Endometrial microvascular endothelial cells (primary cell): Measurements from ENCODE around the gene FLVCR2. TPM values are rescaled to one million over a fixed set of nuclear protein-coding genes. Genes with fewer than 3 reads are reported as not detected.

Source experiments
- in situ Hi-C: cut with HindIII; loops from 2 replicates; pipeline ENCODE4 v1.10.0; 2017; ENCODE audit warnings: low sequenced_read_pairs, low pct_unique_long_range_greater_than_20kb; ENCODE audit errors: inconsistent ontology term
- total RNA-seq: library from RNA; depleted of rRNA; stranded (reverse); fragments of >200 nt; gene quantifications from one replicate; pipeline ENCODE4 v1.2.3, GENCODE V29; 2015; ENCODE audit errors: inconsistent ontology term

Gene FLVCR2, protein sequence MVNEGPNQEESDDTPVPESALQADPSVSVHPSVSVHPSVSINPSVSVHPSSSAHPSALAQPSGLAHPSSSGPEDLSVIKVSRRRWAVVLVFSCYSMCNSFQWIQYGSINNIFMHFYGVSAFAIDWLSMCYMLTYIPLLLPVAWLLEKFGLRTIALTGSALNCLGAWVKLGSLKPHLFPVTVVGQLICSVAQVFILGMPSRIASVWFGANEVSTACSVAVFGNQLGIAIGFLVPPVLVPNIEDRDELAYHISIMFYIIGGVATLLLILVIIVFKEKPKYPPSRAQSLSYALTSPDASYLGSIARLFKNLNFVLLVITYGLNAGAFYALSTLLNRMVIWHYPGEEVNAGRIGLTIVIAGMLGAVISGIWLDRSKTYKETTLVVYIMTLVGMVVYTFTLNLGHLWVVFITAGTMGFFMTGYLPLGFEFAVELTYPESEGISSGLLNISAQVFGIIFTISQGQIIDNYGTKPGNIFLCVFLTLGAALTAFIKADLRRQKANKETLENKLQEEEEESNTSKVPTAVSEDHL
- total RNA-seq, result 3.1 TPM

- in situ Hi-C loops, result no loop called here
Observed at GRCh38 chr14:75578102-75578785, at the start of gene FLVCR2. TSS of gene FLVCR2 (plus strand) at chr14:75578620. CDS start at chr14:75578973, 353 bp downstream.

GRCh38 chr14:75531256-75531655 is 47.2 kb upstream of the FLVCR2 start:
- in situ Hi-C loops, result no loop called here

- in situ Hi-C loops, result no loop called here
Observed at GRCh38 chr14:75531660-75532317, 46.6 kb upstream of the FLVCR2 start.

DNA sequence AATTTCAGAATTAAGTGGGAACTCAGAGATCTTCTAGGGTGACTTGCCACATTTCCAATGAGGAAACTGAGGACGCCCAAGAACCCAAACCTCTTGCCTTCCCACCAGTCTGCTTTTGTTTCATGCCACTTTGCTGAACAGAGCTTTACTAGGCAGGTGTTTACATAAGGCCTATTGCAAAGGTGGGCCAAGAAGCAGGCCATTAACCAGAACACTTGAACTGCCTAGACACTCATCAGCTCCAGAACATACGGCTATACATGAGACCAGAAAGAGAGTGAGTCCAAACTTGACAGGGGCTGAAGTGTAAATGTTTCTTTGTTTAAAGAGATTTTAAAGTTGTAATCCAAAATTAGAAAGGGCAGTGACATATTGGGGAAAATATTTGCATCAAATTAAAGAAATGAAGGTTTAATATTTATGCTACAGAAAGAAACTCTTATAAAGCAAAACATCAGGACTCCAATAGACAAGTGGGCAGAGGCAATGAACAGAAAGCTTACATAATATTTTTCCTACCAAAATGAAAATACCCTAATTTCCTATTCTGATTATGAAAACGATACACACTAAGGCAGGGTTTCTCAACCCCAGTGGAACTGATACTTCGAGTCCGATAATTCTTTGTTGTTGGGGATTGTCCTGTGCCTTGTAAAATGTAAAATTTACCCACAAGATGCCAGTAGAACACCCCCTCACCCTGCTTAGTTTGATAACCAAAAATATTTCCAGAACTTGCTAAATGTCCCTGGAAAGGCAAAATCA is 44.4 kb upstream of the FLVCR2 start:
- in situ Hi-C loops, result no loop called here

DNA sequence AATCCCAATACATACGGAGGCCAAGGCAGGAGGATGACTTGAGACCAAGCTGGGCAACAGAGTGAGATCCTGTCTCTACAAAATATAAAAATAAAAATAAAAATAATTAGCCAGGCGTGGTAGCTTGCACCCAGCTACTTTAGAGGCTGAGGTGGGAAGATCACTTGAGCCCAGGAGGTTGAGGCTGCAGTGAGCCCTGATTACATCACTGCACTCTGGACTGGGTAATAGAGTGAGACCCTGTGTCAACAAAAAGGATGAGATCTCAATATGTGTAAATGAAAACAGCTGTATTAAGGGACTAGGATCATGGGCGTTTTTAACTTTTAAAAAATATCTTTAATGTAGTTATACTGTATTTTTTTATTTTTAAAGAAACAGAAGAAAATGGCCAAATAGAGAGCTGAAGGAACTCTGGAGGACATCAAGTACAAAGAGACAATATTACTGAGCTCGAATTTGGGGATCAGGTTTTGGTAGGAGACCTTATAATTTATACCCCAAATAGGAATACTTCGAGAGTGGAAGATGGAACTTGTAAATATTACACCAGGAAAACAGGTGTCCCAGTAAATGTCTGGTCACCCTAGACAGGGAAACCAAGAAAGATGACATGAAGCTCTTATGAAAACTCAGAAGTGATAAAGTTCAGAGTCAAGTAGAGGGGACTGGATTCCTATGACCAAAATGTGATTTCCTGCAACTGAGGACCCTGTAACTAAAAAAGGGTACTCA is 43.1 kb upstream of the FLVCR2 start:
- in situ Hi-C loops, result no loop called here

DNA sequence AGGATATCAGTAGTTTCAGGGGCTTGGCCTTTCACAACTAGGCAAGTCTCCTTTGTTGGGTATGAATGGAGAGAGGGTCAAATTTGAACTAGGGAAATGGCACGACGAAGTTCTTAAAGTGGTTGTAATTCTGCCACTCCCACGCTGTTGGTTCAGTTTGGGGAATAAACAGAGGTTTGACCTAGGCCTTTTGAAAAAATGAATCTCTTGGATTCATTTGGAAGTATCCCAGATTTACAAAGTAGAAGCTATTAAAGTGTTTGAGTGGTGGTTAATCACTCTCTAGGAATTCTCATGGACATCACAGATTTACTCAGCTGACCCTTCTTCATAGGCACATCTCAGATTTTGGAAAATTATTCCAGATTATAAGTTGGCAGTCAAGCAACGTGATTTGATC is 41.3 kb upstream of the FLVCR2 start:
- in situ Hi-C loops, result no loop called here

DNA sequence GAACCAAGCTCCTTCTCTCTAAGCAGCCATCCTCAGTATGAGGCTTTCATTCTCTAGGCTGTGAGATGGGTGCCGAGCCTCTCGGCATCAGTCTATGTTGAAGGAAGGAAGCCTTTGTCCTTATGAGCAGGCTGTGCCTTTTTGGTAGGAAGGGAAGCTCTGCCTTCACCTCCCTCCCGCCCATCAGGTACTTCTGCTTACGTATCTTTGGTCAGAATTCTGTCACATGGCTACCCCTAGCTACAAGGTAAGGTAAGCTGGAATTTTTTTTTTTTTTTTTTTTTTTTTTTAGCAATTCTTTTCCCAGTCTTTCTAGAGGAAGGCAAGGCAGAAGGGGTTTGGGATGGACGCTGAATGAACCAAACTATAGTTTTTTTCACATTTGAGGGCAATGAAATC is 39.3 kb upstream of the FLVCR2 start:
- in situ Hi-C loops, result no loop called here

DNA sequence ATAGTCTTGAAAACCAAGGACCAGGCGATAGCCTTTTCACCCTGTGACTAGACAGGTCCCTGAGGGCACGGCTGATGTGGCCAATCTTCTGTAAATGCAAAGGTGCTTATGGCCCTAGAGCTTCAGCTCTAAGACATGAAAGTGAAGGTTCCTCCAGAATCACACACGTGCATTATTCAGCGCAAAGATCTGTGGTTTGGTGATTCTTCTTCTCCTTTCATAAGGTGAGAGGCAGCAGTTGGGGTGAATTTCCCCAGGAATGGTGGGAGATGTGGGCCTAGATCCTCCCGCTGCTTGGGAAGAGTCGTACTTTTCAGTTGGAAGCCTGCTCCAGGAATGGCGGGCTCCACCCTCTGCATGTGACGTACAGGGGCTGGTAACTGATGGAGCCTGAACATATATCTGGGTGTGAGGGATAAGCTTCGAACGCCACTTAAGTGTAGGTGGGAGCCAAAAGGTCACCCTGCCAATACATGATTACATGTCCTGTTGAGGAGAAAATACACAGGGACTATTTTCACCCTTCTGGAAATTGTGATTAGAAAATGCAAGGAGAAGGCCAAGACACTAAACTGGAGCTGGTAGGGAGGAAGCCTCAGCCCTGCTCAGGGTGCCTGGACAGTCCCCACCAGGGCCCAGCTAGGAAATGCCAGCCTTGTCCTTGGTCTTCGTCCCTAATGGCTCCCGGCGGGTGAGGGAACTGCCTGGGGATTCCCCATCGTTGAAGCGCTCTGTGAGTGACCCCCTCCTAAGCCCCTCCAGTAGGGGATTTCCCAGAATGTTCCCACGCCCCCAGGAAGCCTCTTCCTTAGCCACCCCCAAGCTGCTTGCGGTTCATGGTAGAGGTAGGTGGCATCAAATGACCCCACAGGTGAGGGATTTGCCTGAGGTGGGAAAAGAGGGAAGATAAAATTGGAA is 38.6 kb upstream of the FLVCR2 start:
- in situ Hi-C loops, result no loop called here

GRCh38 chr14:75540479-75540851 is 38.0 kb upstream of the FLVCR2 start:
- in situ Hi-C loops, result no loop called here

GRCh38 chr14:75542588-75543091 is 35.8 kb upstream of the FLVCR2 start:
- in situ Hi-C loops, result no loop called here

DNA sequence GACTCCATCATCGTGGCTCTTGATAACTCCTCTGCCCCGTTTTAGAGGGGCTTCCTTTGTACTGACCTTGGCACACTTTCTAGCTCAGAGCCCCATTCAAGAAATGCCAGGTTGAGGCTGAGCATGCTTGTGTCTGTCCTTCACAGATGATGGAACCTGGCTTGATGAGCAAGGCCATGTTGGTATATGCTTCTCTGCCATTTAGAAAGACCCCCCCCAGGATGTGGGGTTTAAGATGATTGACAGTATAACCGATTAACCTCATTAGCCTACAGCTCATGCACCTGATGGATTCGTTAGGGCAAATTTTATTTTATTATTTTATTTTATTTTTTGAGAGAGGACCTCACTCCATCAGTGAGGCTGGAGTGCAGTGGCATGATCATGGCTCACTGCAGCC is 35.2 kb upstream of the FLVCR2 start:
- in situ Hi-C loops, result no loop called here

DNA sequence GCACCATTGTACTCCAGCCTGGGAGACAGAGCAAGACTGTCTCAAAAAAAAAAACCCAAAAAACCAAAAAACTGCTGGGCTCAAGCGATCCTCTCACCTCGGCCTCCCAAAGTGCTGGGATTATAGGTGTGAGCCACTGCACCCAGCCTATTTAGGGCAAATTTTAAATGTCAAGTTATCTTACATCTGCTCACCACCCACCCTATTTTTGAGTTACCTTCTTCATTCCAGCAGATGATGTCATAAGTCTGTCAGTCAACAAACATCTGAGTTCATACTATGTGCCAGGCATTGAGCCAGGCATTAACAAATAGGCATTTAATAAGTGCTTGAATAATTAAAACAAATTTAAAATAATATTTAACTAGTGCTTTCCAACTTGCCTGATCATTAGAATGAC is 34.6 kb upstream of the FLVCR2 start:
- in situ Hi-C loops, result no loop called here

- in situ Hi-C loops, result no loop called here
Observed at GRCh38 chr14:75545907-75546306, 32.5 kb upstream of the FLVCR2 start.

DNA sequence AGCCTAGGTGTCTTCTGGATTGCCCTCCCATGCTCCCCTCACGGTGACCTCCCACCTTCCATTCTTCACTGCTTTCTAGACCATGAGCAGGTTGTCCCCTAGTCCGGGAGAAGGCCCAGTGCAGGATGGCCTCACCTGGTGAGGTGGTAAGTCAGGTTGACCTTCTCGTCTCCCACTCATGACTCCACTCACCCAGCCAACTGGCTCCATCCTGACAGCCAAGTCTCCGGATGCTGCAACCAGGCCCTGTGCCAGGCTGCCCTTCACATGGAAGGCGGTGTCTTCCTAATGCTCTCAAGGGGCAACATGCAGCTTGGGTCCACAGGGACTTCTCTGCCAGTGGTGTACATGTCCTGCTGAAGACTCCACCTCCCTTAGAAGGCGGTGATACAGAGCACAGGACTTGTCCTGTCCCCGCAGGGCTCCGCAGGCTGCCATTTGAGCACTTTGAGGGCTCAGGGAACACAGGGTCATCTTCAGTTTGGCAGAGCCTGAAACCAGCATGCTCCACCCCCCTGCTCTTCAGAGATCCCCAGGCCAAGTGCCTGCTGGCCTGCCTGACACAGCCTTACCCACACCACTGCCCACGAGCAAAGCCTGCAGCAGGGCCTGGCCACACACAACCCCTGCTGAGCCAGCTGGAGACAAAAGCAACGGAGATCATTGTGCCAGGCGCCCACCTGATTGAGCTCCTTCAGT is 30.7 kb upstream of the FLVCR2 start:
- in situ Hi-C loops, result no loop called here

DNA sequence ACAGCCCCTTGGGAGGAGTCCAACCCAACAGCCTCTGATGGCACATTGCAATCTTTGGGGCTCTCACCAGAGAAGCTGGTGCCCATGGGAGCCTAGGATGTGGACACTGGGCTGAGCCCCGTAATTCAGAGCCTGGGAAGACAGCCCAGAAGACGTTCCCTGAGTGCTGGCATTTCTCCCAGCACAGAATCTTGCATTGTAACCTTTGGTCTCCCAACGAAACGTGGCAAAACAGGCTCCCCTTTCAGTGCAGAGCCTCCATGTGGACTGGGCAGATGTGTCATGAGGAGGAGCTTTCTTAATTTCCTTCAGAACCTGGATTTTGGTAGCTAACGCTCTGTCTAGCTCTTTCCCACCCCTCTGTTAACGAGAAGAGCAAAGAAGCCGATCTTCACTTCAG is 29.9 kb upstream of the FLVCR2 start:
- in situ Hi-C loops, result no loop called here

DNA sequence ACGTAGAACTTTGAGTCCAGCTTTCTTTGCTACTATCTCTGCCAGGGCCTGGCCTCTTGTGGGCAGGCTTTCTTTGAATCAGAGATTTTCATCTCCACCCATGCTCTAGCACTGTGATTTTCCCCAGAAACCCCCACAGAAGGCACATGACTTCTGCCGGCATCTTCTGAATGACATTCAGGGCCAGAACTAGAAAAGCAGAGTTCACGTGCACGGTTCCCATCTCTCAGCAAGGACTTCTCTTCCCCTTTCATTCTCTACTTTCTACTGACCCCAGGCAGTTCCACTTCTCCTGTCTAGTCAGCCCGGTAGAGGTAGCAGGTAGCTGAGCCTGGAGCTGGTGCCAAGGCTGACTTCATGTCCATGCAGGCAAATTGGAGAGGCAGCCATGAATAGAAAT is 29.3 kb upstream of the FLVCR2 start:
- in situ Hi-C loops, result no loop called here

GRCh38 chr14:75551021-75551420 is 27.4 kb upstream of the FLVCR2 start:
- in situ Hi-C loops, result no loop called here
